ENCODE data around the gene EEF1AKMT1.

Gene EEF1AKMT1, protein sequence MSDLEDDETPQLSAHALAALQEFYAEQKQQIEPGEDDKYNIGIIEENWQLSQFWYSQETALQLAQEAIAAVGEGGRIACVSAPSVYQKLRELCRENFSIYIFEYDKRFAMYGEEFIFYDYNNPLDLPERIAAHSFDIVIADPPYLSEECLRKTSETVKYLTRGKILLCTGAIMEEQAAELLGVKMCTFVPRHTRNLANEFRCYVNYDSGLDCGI

DNA sequence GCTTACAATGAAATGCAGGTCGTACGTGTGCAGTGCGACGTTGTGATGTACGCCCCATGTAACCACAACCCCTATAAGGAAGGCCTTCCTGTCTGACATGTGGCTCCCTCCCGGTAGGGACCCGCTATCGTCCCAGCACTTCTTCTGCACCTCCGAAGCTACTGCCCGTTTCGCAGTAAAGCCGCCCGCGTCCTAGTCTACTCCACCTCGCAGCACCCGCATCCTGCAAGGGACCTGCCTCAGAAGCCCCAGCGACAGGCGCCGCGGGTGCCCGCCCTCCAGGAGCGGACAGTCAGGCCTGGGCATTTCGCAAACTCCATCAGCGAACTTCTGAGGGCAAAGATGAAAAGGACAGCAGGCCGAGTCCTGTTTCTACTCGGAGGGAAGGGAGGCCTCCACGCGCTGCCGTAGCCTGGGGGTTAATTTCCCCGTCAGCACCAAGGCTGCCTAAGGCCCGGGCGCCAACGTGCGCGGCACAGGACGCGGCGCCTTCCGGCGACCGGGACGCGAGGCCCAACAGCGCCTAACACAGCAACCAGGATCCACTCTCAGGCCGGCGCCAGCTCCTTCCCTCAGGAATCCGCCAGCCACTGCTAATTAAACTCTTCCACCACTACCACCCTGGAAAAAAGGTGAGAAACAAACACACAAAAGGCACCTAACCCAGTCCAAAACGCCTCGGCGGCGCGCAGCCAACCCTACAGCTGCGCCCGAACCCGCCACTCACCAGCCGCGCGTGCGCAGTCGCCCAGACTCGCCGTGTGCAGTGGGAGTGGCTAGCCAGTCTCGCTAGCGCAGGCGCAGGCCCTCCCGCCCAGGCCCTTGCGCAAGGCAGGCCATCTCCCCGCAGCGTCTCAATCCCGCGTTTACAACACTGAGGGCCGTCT lies at the start of gene EEF1AKMT1:
EEF1AKMT1 (minus strand) TSS at position 768 of the 887 bp plus-strand sequence. CDS start 16,363 bp downstream, outside the sequence.
- Histone ChIP-seq H3F3A (ENCODE audit: insufficient read depth) (peaks cover 14% of the 10 kb centered on the region), H3K79me2 (ENCODE audit: insufficient read depth, low read length) (peaks cover 8% of the 10 kb centered on the region), H4K20me1 (ENCODE audit: low read depth, low read length) (no peaks in the 10 kb centered on the region), H3K36me3 (ENCODE audit: low read length) (0 out of 2 replicates have a peak, but pooled peaks cover 5% of the 10 kb centered on the region), H3K4me3 (ENCODE audit: insufficient read depth, low read length, poor library complexity, severe bottlenecking) (peak within 1 kb of the TSS; percentile 61), H3K9me2 (replicated peaks; ENCODE audit: insufficient read depth, low read length) (no peaks in the 10 kb centered on the region), H3K9me3 (ENCODE audit: insufficient read depth, low read length) (no peaks in the 10 kb centered on the region), H3K27me3 (ENCODE audit: low read length) (no peaks in the 10 kb centered on the region), H2AFZ (ENCODE audit: low read depth, low read length, severe bottlenecking) (peak within 1 kb of the TSS; percentile 46), H3K27ac (ENCODE audit: low read depth, low read length) (peak within 1 kb of the TSS; percentile 88), H3K4me2 (ENCODE audit: low read depth, low read length, poor library complexity, severe bottlenecking) (peak within 1 kb of the TSS; percentile 90), H3K9ac (ENCODE audit: low read length) (peak within 1 kb of the TSS; percentile 81)
- TF ChIP-seq, protein P1, sequence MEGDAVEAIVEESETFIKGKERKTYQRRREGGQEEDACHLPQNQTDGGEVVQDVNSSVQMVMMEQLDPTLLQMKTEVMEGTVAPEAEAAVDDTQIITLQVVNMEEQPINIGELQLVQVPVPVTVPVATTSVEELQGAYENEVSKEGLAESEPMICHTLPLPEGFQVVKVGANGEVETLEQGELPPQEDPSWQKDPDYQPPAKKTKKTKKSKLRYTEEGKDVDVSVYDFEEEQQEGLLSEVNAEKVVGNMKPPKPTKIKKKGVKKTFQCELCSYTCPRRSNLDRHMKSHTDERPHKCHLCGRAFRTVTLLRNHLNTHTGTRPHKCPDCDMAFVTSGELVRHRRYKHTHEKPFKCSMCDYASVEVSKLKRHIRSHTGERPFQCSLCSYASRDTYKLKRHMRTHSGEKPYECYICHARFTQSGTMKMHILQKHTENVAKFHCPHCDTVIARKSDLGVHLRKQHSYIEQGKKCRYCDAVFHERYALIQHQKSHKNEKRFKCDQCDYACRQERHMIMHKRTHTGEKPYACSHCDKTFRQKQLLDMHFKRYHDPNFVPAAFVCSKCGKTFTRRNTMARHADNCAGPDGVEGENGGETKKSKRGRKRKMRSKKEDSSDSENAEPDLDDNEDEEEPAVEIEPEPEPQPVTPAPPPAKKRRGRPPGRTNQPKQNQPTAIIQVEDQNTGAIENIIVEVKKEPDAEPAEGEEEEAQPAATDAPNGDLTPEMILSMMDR (IDR thresholded peaks at IDR 0.05; ENCODE audit: insufficient read depth, low read length, poor library complexity, severe bottlenecking), result no peak
- no peak for TF ChIP-seq EZH2phosphoT487 (conservative IDR thresholded peaks at IDR 0.05; ENCODE audit: low read length)

DNA sequence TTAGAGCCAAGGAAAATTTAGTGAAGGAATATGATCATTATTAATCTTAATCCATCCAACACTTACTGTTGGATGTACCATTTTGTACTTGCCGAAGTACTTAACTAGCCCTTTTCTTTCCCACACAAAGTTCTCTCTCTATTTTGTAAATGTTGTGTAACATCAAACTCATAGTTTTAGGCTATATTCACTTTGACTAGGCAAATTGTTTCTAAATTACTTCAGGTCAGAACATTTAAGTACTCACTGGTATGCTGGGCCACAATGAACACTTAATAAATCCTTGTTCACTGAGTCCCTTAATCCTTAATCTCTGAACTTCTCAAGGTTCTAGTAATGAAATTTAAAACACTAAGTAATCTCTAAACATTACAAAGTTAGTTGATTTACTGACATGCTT lies 49.3 kb upstream of the EEF1AKMT1 start:
- Histone ChIP-seq H2AFZ (ENCODE audit: low read depth, low read length, severe bottlenecking) (no peak overlapping the region), H3K4me3 (ENCODE audit: insufficient read depth, low read length, poor library complexity, severe bottlenecking) (no peak overlapping the region), H3K4me2 (ENCODE audit: low read depth, low read length, poor library complexity, severe bottlenecking) (no peak overlapping the region), H3K27me3 (ENCODE audit: low read length) (no peaks in the 10 kb centered on the region), H3F3A (ENCODE audit: insufficient read depth) (0 out of 2 replicates have a peak, but pooled peaks cover 8% of the 10 kb centered on the region), H3K79me2 (ENCODE audit: insufficient read depth, low read length) (peaks cover 5% of the 10 kb centered on the region; the same call in 1 of the 2 replicates), H3K9ac (ENCODE audit: low read length) (no peak overlapping the region), H3K36me3 (ENCODE audit: low read length) (peaks cover 18% of the 10 kb centered on the region; the same call in 1 of the 2 replicates), H4K20me1 (ENCODE audit: low read depth, low read length) (no peaks in the 10 kb centered on the region; the same call in 1 of the 2 replicates), H3K9me3 (ENCODE audit: insufficient read depth, low read length) (no peaks in the 10 kb centered on the region), H3K9me2 (replicated peaks; ENCODE audit: insufficient read depth, low read length) (no peaks in the 10 kb centered on the region), H3K27ac (ENCODE audit: low read depth, low read length) (no peak overlapping the region)
- TF ChIP-seq, protein P1 (IDR thresholded peaks at IDR 0.05; ENCODE audit: insufficient read depth, low read length, poor library complexity, severe bottlenecking), result no peak
- no peak for TF ChIP-seq EZH2phosphoT487 (conservative IDR thresholded peaks at IDR 0.05; ENCODE audit: low read length)

DNA sequence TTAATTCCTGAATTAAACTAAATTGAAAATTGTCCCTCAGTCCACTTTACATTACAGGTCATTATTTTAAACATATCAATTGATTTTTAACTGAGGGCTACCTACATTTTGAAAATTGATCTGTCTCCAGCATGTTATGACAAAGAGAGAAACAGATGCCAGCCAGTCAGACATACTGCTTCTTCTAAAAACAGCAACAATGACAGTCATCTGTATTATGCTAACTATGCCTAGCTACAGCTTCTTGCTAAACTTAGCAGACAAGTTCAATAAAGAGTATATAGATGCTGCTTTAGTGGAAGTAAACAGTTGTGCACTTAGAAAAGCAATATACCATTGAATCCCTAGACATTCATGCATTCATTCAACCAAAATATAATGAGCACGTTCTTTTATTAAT lies 48.6 kb upstream of the EEF1AKMT1 start:
- H3K9me3 ChIP-seq (ENCODE audit: insufficient read depth, low read length), result no peaks in the 10 kb centered on the region
- H3K36me3 ChIP-seq (ENCODE audit: low read length), result peaks cover 18% of the 10 kb centered on the region; the same call in 1 of the 2 replicates
- H3K27ac ChIP-seq (ENCODE audit: low read depth, low read length), result no peak overlapping the region
- 0 out of 2 replicates have a peak, but pooled peaks cover 8% of the 10 kb centered on the region for H3F3A ChIP-seq (ENCODE audit: insufficient read depth)
- no peaks in the 10 kb centered on the region for H3K9me2 ChIP-seq (replicated peaks; ENCODE audit: insufficient read depth, low read length)
- H3K4me2 ChIP-seq (ENCODE audit: low read depth, low read length, poor library complexity, severe bottlenecking), result no peak overlapping the region
- H3K9ac ChIP-seq (ENCODE audit: low read length), result no peak overlapping the region
- no peaks in the 10 kb centered on the region; the same call in 1 of the 2 replicates for H4K20me1 ChIP-seq (ENCODE audit: low read depth, low read length)
- H3K79me2 ChIP-seq (ENCODE audit: insufficient read depth, low read length), result peaks cover 5% of the 10 kb centered on the region; the same call in 1 of the 2 replicates
- no peak overlapping the region for H3K4me3 ChIP-seq (ENCODE audit: insufficient read depth, low read length, poor library complexity, severe bottlenecking)
- no peak for TF ChIP-seq EZH2phosphoT487 (conservative IDR thresholded peaks at IDR 0.05; ENCODE audit: low read length)
- TF ChIP-seq, protein P1 (IDR thresholded peaks at IDR 0.05; ENCODE audit: insufficient read depth, low read length, poor library complexity, severe bottlenecking), result no peak
- no peak overlapping the region for H2AFZ ChIP-seq (ENCODE audit: low read depth, low read length, severe bottlenecking)
- H3K27me3 ChIP-seq (ENCODE audit: low read length), result no peaks in the 10 kb centered on the region

All from SU-DHL-6 (cell line).